GM13977 (cell line): ENCODE data around the gene KCND3.

ENCODE experiments used
- DNase-seq: peaks from one replicate; pipeline ENCODE4 v3.0.0; 2012; ENCODE audit warnings: low spot score
- in situ Hi-C: fragments of 300-500 bp; cut with MboI; formaldehyde crosslinking; loops from one replicate; pipeline ENCODE4 v1.12.0; 2022; ENCODE audit warnings: low sequenced_read_pairs, low pct_unique_long_range_greater_than_20kb, mixed read lengths, inconsistent platforms; ENCODE audit not compliant: unreplicated experiment
- TF ChIP-seq, protein P1 (sequence below): IDR thresholded peaks from 2 replicates; pipeline ENCODE4 v1.5.1; 2012; ENCODE audit warnings: mild to moderate bottlenecking, control low read depth; ENCODE audit not compliant: insufficient read depth; ENCODE audit errors: extremely low read depth, missing control alignments

The KCND3 gene

GRCh38 chr1:111989531-111990025 is at the start of gene KCND3:
Gene KCND3, minus strand, starts transcription at chr1:111989668.
- peak; percentile 58 for DNase-seq
- in situ Hi-C loops = no loop called here
- TF ChIP-seq, protein P1, sequence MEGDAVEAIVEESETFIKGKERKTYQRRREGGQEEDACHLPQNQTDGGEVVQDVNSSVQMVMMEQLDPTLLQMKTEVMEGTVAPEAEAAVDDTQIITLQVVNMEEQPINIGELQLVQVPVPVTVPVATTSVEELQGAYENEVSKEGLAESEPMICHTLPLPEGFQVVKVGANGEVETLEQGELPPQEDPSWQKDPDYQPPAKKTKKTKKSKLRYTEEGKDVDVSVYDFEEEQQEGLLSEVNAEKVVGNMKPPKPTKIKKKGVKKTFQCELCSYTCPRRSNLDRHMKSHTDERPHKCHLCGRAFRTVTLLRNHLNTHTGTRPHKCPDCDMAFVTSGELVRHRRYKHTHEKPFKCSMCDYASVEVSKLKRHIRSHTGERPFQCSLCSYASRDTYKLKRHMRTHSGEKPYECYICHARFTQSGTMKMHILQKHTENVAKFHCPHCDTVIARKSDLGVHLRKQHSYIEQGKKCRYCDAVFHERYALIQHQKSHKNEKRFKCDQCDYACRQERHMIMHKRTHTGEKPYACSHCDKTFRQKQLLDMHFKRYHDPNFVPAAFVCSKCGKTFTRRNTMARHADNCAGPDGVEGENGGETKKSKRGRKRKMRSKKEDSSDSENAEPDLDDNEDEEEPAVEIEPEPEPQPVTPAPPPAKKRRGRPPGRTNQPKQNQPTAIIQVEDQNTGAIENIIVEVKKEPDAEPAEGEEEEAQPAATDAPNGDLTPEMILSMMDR = no peak

- no peak for DNase-seq
- TF ChIP-seq, protein P1 = no peak
- in situ Hi-C loops = no loop called here
Measured at GRCh38 chr1:112034277-112034676, 44.8 kb upstream of the KCND3 start.

GRCh38 chr1:112033439-112034120 is 44.1 kb upstream of the KCND3 start:
- TF ChIP-seq, protein P1 = no peak
- no peak for DNase-seq
- in situ Hi-C loops = no loop called here

GRCh38 chr1:112030157-112030556 is 40.7 kb upstream of the KCND3 start:
- DNase-seq = no peak
- TF ChIP-seq, protein P1 = no peak
- in situ Hi-C loops = no loop called here

GRCh38 chr1:112027696-112028095 is 38.2 kb upstream of the KCND3 start:
- in situ Hi-C loops = no loop called here
- TF ChIP-seq, protein P1 = no peak
- no peak for DNase-seq

- in situ Hi-C loops = no loop called here
- TF ChIP-seq, protein P1 = no peak
- DNase-seq = no peak
Measured at GRCh38 chr1:112026501-112026900, 37.0 kb upstream of the KCND3 start.
